Activated T-cell treated with anti-CD3 and anti-CD28 coated beads for 1 hour (primary cell): ENCODE measurements around the gene PHF14.

Experiments used
- DNase-seq: peaks from one replicate; pipeline ENCODE4 v3.0.0-alpha.2; 2020; ENCODE audit warnings: low read depth

The PHF14 gene

DNA sequence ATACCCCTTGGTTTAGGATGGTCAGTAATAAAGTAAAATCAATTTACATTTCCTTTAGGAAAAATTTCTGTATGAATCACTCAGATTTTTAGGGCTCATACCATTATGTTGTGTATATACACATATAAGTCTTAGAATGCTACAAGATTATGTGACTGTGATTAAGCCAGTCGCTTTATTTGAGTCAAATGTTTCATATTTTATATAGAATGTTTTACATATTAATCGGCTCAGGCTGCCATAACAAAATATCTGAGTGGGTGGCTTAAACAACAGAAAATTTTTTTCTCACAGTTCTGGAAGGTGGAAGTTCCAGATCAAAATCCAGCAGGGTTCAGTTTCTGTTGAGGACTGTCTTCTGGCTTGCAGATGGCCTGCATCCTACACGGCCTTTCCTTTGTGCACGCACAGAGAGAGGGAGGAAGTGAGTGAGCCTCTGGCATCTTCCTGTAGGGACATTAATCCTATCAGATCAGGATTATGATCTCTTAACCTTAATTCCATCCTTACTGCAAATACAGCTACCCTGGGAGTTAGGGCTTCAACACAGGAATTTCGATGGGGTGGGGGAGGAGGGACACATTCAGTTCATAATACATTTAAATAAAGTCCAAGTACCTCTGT is 198.0 kb downstream of the PHF14 start:
- DNase-seq, result no peak

DNA sequence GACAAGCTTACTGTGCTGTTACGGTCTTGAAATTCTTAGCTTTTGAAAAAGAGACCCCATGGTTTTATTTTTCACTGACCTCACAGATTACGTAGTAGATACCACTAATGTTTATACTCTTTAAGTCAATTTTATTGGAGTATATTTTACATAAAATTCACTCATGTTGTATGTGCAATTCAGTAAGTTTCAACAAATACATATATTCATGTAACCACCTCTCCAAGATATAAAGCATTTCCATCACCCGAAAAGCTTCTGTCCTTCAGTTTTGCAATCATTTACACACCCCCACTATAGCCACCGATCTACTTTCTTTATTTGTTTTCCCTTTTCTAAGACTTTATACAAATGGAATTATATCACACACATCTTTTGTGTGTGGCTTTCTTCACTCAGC is 199.2 kb downstream of the PHF14 start:
- no peak for DNase-seq

DNA sequence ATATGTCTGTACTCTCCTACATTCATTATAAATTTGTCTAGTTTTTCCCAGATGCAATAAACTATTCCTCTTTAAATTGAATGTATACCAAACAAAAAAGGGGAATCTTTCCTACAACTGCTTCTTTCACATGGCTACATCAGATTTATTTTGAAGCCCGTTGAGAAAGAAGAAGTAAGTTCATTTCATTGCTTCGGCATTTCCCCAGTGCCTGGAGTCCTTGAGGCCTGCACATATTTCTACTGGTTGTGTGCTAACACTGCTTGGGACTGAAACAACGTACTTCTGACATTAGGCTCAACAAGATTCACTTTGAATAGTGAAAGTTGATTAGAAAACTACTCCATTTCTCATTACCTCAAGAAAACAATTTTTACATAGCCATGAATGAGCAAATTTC is 201.7 kb downstream of the PHF14 start:
- DNase-seq, result no peak

DNA sequence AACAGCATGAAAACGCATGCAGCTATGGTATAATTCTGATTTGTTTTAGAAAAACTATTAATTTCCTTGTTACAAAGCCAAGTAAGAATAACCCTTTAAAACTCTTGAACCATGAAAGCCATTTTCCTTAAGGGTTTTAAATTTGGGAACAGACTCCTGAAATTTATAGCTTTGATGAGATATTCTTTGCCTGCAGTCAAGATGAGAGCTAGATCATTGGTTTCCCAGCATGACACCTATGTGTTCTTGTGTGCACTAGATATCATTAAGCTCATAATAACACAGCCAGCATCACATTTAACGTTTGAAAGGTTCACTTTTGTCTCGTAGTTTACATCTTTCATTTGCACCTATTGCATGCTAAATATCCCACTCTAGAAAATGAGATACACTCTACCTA is 202.2 kb downstream of the PHF14 start:
- no peak for DNase-seq

DNA sequence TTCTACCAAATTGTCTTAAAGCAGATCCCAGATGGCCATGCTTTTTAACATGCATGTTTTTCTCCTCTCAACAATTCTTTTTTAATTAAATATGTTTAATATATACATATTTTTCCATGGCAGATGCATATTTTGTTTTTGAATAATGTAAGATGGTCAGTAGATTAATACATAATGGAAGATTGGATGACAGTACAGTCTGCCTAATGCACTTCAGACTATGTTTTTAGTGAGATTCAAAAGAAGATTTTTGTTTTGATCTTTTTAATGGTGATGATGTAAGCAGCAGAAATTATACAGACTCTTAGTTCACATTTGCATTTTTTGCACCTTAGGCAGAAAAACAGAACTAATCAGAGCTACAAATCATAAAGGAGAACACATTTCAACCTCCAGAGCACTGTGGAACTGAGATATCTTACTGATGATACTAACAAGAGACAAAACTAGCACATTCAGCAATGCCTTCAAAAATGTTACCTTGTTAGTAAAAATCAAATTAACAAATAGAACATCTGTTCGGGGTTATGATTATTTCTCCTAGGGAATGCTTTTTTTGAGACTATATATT is 203.4 kb downstream of the PHF14 start:
- DNase-seq, result no peak

DNA sequence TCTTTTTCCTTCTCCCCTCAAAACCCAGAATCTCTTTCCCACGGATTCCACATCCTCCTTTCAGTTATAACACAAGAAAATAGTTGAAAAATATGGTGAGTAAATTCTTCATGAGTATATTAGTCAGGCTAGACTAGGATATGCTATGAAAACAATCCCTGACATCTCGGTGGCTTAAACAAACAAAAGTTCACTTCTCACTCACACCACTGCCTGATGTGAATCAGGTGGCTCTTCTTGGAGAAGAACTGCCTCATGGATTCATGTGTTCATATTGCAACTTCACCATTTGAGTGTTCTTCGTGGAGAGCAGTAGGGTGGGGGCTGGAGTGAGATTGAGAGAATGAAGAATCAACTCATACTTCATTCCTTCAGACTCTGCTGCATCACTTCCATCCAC is 204.1 kb downstream of the PHF14 start:
- no peak for DNase-seq

DNA sequence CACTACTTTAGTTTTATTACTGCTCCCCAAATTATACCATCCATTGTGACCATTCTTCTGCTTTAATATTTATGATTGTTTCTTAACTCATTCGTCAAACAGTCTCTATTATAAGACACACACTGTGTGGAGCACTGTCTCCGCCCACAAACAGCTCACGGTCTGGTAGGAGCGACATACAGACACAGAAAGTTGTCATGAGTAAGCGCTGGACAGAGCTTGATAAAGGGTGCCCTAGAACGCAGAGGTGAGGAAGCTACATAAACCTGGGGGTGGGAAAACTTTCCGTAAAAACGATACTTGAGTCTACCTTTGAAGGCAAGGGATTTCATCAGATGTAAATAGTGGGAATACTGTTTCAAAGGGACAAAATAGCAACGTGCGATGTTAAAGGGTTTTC is 207.9 kb downstream of the PHF14 start:
- DNase-seq, result no peak

DNA sequence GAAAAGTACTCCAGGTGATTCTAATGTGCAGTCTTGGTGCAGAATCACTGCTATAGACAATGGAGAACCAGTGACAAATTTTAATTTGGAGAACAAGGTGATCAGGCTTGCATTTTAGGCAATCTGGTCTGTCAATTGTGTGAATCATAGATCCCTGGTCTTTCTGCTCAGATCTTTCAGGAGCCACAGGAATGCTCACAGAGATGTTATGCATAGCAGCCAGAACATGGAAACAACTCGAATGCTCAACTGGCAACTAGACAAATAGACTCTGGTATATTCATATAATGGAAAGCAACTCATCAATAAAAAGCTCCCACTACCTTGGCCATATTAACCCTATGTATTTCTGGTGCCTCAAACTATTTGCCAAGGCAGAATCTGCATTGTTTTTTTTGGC is 209.1 kb downstream of the PHF14 start:
- DNase-seq, result no peak

DNA sequence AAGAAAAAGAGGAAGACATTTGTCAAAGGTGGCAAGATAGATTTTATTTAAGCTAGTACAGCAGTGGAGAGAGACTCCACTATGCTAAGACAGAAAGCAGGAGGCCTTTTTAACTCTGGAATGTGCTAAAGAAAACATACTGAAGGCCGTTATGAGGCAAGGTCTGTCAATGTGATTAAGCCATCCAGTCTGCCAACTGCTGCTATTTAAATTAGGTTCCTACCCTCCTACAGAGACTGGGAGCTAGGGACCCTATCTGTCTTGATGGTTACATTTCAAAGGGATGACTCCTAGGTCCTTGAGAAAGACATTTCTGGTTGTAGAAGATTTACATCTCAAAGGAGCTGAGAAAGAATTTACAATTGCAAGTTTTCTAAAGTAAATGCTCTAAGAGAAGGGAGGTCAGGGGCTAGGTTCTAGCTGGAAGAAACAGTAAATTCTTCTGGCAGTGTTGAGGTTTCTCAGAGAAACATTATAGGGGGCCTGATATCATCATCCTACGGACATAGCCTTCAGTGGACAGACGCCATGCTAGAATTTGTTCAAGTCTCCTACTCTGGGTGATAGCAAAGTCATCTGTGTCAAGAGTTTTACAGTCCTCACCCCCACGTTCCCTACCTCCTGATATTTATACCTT is 211.6 kb downstream of the PHF14 start:
- no peak for DNase-seq

DNA sequence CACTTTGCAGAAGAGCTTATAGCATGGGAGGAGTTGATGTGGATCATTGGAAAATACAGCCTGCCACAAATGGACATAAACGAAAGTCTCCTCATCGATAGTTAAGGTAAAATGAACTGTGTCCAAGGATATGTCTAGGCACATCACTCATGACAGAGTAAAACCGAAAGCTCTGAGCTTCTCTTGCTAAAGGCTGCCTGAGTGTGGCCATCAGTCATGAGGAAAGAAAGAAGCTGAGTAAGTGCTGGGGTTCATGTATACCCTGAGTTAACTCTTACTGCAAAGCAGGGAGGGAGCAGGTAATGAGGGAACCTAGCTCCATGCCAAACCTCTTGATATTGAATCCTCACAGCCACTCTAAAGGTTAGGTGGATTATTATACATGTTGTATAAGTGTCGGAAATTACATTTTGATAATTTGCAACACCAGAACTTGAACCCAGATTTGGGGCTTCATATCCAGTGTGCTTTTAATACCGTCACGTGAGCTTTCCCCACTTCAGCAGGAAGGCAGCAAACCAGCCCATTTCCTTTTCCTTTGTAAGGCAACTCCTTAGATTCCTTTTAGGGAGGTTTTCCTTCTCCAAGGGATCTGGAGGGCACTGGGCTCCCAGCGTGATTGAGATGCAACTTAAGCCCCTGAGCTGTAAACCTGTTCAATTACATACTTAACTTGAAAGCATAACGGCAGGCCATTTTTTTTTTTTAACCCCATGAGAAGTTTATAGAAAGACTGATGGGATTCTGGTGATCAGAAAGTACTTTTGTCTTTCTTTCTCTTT is 215.0 kb downstream of the PHF14 start:
- DNase-seq, result no peak

DNA sequence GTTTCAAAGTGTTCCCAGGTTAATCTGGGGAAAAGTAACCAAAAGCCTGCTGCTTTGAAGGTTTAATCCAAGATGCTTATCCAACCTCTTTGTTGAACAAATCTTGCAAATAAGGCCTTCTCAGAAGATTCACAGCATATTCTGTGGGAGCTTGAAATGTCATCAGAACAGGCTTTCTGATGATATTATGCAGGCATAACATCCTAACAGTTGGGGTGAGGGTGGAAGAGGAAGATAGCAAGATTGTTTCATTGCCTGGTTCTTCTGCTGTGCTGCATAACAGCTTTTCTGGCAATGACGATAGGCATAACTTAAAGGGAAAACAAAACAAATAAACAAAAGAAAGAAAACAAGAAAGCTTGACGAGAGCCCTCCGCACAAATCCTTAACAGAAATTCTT is 217.4 kb downstream of the PHF14 start:
- DNase-seq, result no peak

DNA sequence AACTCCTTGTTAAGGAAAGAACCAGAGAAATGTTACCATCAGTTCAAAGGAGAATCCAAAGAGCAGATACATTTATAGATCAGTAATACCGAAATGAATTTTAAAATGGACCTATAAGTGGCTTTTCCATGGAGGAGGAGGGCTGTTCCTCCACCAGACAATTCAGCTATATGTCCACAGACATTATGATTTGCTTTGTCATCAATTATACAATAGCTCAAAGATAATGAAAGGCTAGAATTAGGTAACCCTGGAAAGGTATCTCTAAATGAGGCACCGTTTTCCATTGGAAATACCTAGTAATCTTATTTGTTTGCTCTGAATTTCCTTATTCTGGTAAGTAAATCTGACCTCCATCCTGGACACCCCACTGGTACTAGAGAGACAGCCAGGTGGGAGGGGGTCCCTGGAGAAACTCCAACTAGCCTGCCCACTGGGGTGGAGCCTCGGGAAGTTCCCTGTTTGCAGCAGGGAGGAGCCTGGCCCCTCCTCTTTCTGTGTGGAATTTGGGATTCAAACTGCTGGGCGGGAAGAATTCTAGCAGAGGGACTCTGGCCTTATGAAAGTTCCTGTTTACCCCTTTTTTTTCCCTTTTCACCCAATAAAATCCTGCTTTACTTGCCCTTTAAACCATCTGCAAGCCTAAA is 218.0 kb downstream of the PHF14 start:
- no peak for DNase-seq

DNA sequence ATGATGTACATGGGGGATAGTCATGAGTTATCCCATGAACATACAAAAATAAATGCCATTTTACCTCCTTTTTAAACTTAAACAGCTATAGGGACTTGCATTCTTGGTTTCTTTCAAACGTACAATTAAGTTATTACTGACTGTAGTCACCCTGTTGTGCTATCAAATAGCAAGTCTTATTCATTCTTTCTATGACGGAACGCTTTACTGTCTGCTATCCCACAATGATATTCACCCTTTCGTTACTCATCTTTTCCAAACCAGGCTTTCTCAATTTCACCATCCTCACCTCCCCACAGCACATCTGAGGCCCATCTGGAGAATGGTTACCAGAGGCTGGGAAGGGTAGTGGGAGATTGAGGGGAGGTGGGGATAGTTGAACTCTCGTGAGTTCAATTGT is 218.8 kb downstream of the PHF14 start:
- DNase-seq, result no peak

DNA sequence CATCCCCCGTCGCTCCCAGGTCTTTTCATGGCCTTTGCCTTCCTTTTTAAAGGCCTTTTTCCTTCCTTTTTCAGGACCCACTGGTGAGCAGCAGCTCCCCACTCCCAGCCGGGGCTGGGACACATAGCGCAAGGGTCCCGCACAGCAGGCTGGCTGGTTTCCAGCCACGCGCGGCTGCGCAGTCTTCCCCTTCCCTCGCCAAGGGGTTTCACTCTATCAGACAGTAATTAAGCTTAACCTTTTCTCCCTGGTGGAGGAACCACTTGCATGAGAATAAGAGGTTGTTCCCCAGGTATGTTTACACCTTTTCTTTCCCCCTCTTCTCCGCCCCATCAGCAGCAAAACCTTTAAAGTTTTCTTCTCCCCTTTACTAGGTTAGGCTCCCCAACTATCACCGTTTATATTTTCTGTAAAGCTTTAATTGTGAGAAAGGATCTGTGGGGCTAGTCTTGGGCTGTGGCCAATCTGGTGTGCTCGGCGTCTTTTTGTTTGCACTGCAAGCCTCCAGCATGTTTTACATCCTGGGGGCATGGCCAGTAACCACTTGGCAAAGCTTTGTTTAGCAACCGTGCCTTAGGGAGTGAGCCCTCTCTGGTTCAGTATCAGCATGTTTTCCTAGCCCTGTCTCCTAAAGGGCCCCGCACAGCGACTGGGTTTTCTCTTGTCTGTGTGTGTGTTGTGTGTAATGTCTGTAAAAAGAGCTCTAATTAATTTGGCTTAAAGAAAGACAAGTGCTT is 219.6 kb downstream of the PHF14 start:
- no peak for DNase-seq

DNA sequence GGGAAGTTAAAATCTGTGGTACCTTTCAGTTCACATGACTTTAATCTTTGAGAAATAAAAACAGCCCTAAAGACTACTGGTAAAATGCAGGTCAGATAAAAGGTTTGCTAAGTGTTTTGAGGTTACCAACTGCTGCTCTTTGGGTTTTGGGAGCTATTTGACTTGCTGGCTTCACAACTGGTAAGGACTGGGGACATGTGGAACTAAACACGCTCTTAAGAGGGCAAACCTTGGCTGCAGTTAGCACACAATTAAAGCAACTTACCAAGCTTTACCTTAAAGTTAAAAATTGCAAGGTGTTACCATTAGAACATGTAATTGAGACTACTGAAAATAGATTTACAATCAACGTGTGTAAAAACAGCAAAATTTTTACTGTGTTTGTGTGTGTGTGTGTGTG is 220.2 kb downstream of the PHF14 start:
- no peak for DNase-seq

DNA sequence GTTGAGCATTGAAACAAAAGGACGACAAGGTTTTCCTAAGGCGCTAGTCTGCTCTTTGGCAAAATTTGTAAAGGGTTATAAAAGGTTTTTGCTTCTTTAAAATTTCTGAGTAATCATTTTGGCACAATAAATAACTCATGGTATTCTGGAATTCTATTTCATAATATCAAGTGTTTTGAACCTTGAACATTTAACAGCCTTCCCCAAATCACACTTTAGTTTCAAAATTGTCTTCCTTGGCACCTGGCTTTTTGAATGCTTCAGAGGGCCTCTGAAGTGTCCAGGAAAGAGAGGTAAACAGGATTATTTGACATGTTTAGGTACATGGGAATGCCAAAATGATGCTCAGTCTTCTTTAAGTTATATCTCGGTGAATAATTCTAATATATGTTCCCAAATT is 220.8 kb downstream of the PHF14 start:
- no peak for DNase-seq

DNA sequence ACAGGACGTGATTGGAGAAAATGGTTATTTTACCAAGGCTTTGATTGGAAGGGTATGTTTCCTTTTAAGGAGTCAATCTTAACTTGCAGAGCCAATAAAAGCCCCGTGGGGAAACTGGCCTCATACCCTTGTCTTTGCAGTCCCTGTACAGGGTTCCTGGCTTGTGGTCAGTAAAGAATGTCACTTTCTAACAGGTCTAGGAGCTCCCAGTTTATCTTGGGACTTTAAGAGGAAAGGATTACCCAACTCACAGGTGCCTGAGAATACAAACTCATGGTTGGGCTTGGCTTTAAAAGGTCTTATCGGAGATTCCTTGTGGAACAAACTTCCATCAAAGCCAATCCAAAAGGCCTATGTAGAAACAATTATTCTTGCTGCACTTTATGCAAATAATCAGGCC is 221.8 kb downstream of the PHF14 start:
- no peak for DNase-seq

DNA sequence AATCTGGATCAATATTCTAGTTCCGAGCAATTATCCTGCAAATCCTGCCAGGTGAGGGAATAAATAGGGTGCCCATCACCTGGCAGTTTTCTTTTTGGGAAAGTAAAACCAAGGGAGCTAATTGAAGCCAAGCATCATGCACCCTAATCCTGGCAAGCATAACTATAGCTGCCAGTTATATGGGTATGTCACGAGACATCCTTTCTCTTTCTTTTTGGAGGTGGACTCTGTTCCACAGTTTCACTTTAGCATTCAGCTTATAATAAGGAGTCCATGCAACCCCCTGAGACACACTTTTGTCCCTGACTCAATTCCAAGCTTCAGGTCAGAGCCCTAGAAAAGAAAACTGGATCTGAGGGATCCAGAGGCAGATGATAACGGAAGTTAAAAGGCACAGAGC is 222.5 kb downstream of the PHF14 start:
- DNase-seq, result no peak

DNA sequence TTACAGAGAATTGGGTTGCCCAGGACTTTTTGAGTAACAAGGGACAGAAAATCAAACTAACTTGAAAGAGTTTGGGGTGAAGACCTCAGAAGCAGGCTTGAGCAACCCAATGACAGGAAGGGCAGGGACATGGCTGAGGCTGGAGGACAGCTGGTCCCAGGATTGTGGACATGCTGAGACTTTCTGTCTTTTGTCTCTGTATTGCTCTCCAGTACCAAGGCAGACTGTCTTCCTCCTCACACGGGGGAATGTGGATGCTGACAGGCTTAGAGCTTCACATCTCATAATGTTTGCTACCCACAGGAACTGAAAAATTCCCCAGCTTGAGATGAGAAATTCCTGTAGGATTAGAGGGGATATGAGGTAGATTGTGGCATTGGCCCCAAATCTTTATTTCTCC is 229.6 kb downstream of the PHF14 start:
- DNase-seq, result no peak

DNA sequence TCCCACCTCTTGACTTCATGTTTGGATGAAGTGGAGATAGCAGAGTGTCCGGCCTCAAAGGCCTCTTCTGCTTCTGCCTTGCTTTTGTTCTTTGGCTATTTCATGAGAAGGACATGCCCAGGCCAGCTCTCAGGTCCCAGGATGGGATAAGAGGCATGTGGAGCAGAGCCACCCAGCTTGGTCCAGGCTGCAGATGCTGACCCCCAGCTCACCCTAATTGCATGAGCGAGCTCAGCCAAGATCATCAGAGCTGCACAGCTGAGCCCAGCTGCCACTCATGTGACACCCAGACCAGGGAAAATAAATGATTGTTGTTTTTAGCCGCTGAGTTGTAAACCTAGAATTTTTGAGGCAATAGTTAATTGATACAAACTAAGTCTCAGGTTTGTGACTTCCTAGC is 230.0 kb downstream of the PHF14 start:
- no peak for DNase-seq

DNA sequence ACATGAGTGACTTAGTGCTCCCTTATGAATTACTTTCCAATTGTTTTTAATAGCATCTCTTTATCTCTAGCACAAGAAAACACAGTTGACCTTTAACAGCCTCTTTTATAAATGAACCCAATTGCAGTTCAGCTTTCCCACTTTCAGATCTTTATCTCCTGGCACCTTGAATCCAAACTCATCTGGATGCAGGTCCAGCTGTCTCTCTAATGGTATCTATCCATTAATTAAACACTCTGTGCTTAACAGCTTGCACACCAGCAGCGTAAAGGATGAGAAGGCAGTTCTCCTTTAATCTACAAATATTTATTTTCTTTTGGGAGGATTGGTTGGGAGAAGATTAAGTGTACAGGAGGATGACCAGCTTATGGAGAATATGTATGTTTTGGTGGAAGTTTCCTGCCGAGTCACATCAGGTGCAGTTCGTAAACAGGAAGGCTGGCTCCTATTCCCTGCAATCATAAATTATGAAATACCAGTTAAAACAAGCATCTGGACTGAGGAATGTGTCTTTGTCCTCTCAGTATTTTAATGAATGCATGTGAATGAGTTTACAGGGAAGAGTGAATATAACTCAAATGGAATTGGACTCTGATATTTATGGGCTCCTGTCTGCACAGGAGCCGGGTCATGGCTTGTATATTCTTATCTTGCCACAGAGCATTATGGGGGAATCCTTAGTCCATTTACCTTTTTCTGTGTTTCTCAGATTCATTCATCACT is 232.7 kb downstream of the PHF14 start:
- no peak for DNase-seq
